ENCODE results near the gene TCP11L1. TPM values are rescaled to one million over a fixed set of nuclear protein-coding genes. Genes with fewer than 3 reads are reported as not detected.
"Not testable (repeated sequence)": the region's sequence is repeated elsewhere in the genome, so short reads cannot be mapped to it uniquely, and the experiment has no call there.

The TCP11L1 gene
- total and polyA plus RNA-seq, 9 donors = 6.9 to 13.2 (median 9.5) TPM

DNA sequence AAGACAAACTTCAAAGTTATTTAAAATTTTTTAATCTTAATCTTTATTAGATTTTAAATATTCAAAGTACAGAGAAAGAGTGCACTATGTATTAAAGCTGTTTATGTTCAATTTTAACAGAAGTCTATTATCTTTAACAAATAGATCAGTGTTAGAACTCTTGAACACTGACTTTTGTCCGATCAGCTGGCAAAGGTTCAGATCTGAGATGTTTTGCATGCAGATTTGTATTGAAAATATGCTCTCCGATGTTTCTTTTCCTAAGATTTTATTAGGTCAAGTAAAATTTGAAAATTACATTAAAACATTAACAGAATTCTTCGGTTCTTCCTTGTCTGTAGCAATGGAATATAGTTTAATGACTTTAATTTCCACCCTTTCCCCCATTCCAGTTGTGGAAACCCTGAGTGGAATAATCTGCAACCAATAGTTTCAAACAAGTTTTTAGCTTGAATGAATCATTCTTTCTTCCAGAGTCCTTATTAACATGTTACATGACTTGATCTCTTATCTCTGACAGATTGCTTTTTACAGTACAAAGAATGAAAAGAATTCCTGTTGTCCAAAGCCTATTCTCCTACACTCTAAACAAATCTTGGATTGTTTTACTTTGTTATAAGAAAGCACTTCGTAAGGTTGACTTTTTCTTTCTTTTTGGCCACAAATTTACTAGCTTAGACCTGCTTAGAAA lies 11.4 kb upstream of the TCP11L1 start:
- H3K27me3 ChIP-seq (ENCODE audit: control insufficient read depth, insufficient read depth, low read length) = no peaks in the 10 kb centered on the region
- WGBS (ENCODE audit: insufficient coverage) = no CpG with 5 or more reads among the region's 4 CpGs
- DNase-seq = no peak
- H3K36me3 ChIP-seq (ENCODE audit: control insufficient read depth, insufficient read depth, low read length) = no peaks in the 10 kb centered on the region
- no peak overlapping the region for H3K4me3 ChIP-seq (ENCODE audit: low read length)
- H3K9me3 ChIP-seq (replicated peaks; ENCODE audit: control insufficient read depth, low read depth, low read length) = no peaks in the 10 kb centered on the region
- no peaks in the 10 kb centered on the region for H3K4me1 ChIP-seq (ENCODE audit: control insufficient read depth, insufficient read depth, low read length)
- no peak overlapping the region for H3K27ac ChIP-seq (ENCODE audit: low read length)

DNA sequence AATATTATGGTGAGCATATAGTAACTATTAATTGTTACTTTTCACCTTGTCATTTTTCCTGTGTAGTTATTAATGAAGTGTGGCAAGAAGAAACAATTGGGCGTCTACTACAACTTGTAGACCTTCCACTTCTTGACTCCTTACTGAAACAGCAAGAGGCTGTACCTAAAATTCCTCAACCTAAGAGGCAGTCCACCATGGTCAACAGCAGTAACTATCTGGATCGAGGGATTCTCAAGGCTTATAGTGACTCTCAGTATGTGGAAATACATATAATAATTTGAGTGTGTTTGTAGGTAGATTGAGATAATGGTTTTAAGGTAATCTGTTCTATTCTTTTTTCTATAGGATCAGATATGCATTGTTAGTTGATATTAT lies 10.8 kb upstream of the TCP11L1 start:
- no peaks in the 10 kb centered on the region for H3K9me3 ChIP-seq (replicated peaks; ENCODE audit: control insufficient read depth, low read depth, low read length)

GRCh38 chr11:33029218-33029617 lies 10.2 kb upstream of the TCP11L1 start:
- H3K9me3 ChIP-seq (replicated peaks; ENCODE audit: control insufficient read depth, low read depth, low read length); DNase-seq; H3K27ac ChIP-seq (ENCODE audit: low read length); H3K4me3 ChIP-seq (ENCODE audit: low read length); H3K27me3 ChIP-seq (ENCODE audit: control insufficient read depth, insufficient read depth, low read length); H3K36me3 ChIP-seq (ENCODE audit: control insufficient read depth, insufficient read depth, low read length); H3K4me1 ChIP-seq (ENCODE audit: control insufficient read depth, insufficient read depth, low read length): not testable (repeated sequence)
- no CpG with 5 or more reads among the region's 6 CpGs for WGBS (ENCODE audit: insufficient coverage)

More for the DNA sequence above, 10.8 kb upstream of the TCP11L1 start:
- DNase-seq = no peak
- H3K36me3 ChIP-seq (ENCODE audit: control insufficient read depth, insufficient read depth, low read length) = no peaks in the 10 kb centered on the region
- no peak overlapping the region for H3K27ac ChIP-seq (ENCODE audit: low read length)
- no CpG with 5 or more reads among the region's 2 CpGs for WGBS (ENCODE audit: insufficient coverage)
- no peaks in the 10 kb centered on the region for H3K4me1 ChIP-seq (ENCODE audit: control insufficient read depth, insufficient read depth, low read length)
- no peaks in the 10 kb centered on the region for H3K27me3 ChIP-seq (ENCODE audit: control insufficient read depth, insufficient read depth, low read length)
- H3K4me3 ChIP-seq (ENCODE audit: low read length) = no peak overlapping the region

DNA sequence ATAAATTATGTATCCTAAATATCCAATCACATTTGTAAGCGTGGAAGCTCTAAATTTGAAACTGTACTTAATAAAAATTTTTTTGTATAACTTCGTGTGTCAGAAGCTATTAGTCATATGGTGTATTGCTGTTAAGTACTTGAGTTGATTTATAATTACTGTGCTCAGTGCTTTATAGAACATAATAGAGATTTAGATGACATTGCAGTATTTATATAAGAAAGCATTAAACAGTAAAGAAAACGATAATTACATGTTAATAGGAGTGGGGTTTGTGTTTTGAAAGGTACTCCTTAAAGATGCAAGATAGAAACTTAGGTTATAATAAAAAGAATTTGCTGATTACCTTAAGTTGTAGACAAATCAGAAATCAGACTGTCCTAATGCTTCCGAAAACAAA lies 5.9 kb upstream of the TCP11L1 start:
- Histone ChIP-seq H3K36me3 (ENCODE audit: control insufficient read depth, insufficient read depth, low read length) (no peaks in the 10 kb centered on the region), H3K27ac (ENCODE audit: low read length) (no peak overlapping the region), H3K4me3 (ENCODE audit: low read length) (no peak overlapping the region), H3K4me1 (ENCODE audit: control insufficient read depth, insufficient read depth, low read length) (no peaks in the 10 kb centered on the region), H3K27me3 (ENCODE audit: control insufficient read depth, insufficient read depth, low read length) (no peaks in the 10 kb centered on the region), H3K9me3 (replicated peaks; ENCODE audit: control insufficient read depth, low read depth, low read length) (no peaks in the 10 kb centered on the region)
- no peak for DNase-seq
- WGBS (ENCODE audit: insufficient coverage) = no CpG with 5 or more reads among the region's 4 CpGs

DNA sequence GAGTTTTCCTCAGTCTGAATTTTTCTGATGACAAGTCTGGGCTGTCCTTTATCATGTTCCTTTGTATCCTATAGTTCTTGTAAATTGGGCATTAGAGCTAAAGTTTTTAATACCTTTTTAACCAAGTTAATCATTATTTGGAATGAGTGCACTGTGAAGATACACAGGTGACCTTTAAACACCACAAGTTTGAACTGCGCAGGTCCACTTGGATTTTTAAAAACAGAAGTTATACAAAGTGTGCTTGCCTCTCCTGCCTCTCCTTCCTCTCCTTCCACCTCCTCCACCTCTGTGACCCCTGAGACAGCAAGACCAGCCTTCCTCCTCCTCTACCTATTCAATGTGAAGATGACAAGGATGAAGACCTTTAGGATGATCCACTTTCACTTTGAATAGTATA lies 4.4 kb upstream of the TCP11L1 start:
- Histone ChIP-seq H3K36me3 (ENCODE audit: control insufficient read depth, insufficient read depth, low read length) (no peaks in the 10 kb centered on the region), H3K27ac (ENCODE audit: low read length) (no peak overlapping the region), H3K9me3 (replicated peaks; ENCODE audit: control insufficient read depth, low read depth, low read length) (no peaks in the 10 kb centered on the region), H3K4me3 (ENCODE audit: low read length) (no peak overlapping the region), H3K4me1 (ENCODE audit: control insufficient read depth, insufficient read depth, low read length) (no peaks in the 10 kb centered on the region), H3K27me3 (ENCODE audit: control insufficient read depth, insufficient read depth, low read length) (no peaks in the 10 kb centered on the region)
- no peak for DNase-seq
- no CpG with 5 or more reads among the region's 1 CpG for WGBS (ENCODE audit: insufficient coverage)

DNA sequence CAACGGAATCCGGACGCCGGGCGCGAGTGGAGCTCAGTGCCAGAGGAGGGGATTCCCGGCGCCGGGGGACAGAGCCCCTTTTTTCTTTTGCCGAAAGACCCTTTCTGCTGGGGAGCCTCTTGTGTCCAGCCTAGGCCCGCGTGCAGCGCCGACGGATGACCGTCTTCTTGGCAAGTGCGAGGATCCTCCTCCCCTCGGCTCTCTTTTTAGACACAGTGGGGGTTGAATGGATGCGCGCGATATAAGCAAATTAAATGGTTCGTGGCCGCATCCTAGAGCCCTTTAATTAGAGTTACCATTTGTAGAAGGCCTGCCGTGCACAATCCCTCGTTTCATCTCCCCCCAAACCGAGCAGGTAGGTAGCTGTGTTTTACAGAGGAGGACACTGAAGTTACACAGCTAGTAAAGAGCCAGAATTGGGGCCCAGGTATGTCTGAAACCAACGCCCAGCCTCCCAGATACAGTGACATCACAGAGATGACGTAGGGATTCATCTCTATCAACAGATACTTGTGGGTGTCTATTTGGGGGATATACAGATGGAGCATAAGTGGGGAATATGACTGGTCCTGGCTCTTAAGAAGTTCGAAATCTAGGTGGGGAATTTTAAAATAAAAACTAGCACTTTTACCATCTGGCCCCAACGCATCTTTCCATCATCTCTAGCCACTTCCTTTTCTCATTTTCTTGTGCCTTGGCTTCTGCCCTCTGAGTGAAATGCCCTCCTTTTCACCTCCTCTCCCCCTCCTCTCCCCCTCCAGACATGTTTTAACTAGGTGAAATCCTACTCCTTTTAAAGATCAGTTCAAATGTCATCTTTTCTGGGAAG lies 875 bp downstream of the TCP11L1 start:
- no peaks in the 10 kb centered on the region for H3K9me3 ChIP-seq (replicated peaks; ENCODE audit: control insufficient read depth, low read depth, low read length)
- peaks cover 7% of the 10 kb centered on the region for H3K36me3 ChIP-seq (ENCODE audit: control insufficient read depth, insufficient read depth, low read length)
- WGBS (ENCODE audit: insufficient coverage) = 3% methylated on average over 16 of the region's 30 CpGs
- DNase-seq = peak; percentile 62
- H3K4me1 ChIP-seq (ENCODE audit: control insufficient read depth, insufficient read depth, low read length) = peaks cover 10% of the 10 kb centered on the region
- peak overlapping the region; percentile 61 for H3K4me3 ChIP-seq (ENCODE audit: low read length)
- peak overlapping the region; percentile 96 for H3K27ac ChIP-seq (ENCODE audit: low read length)
- H3K27me3 ChIP-seq (ENCODE audit: control insufficient read depth, insufficient read depth, low read length) = no peaks in the 10 kb centered on the region

- Histone ChIP-seq H3K4me3 (ENCODE audit: low read length) (no peak overlapping the region), H3K27ac (ENCODE audit: low read length) (peak overlapping the region; percentile 96)
- peak; percentile 16 for DNase-seq
These were observed 1.6 kb downstream of the TCP11L1 start for GRCh38 chr11:33040862-33041453.

GRCh38 chr11:33043221-33043830 lies 4.0 kb downstream of the TCP11L1 start:
- H3K4me3 ChIP-seq (ENCODE audit: low read length) = no peak overlapping the region
- no peaks in the 10 kb centered on the region for H3K9me3 ChIP-seq (replicated peaks; ENCODE audit: control insufficient read depth, low read depth, low read length)
- peaks cover 14% of the 10 kb centered on the region for H3K36me3 ChIP-seq (ENCODE audit: control insufficient read depth, insufficient read depth, low read length)
- H3K27ac ChIP-seq (ENCODE audit: low read length) = no peak overlapping the region
- H3K27me3 ChIP-seq (ENCODE audit: control insufficient read depth, insufficient read depth, low read length) = no peaks in the 10 kb centered on the region
- no peak for DNase-seq
- no CpG with 5 or more reads among the region's 2 CpGs for WGBS (ENCODE audit: insufficient coverage)
- peaks cover 10% of the 10 kb centered on the region for H3K4me1 ChIP-seq (ENCODE audit: control insufficient read depth, insufficient read depth, low read length)

More at GRCh38 chr11:33040862-33041453, 1.6 kb downstream of the TCP11L1 start:
- no CpG with 5 or more reads among the region's 5 CpGs for WGBS (ENCODE audit: insufficient coverage)
- H3K4me1 ChIP-seq (ENCODE audit: control insufficient read depth, insufficient read depth, low read length) = peaks cover 10% of the 10 kb centered on the region
- H3K36me3 ChIP-seq (ENCODE audit: control insufficient read depth, insufficient read depth, low read length) = peaks cover 12% of the 10 kb centered on the region
- no peaks in the 10 kb centered on the region for H3K27me3 ChIP-seq (ENCODE audit: control insufficient read depth, insufficient read depth, low read length)
- no peaks in the 10 kb centered on the region for H3K9me3 ChIP-seq (replicated peaks; ENCODE audit: control insufficient read depth, low read depth, low read length)

DNA sequence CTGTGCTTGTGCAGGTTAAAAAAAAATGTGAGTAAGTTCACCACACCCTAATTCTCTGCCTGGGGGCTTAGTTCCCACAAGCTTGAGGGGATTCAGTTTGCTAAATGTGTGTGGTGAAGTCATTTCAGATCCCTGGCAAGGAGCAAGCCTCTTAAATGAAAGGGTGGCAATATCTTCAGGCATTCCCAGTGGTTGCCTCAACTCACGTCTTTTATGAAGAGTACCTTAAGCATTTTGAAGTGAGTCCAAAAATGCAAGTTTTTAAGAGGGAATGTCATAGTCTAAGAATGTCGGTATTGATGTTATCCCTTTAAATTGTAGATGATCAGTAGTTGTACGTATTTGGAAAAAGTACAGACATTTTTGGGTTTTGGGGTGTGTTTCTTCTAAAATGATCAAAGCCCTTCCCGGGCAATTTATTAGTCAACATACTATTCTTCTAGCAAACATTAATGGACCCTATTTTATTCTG lies 4.9 kb downstream of the TCP11L1 start:
- Histone ChIP-seq H3K9me3 (replicated peaks; ENCODE audit: control insufficient read depth, low read depth, low read length) (no peaks in the 10 kb centered on the region), H3K4me3 (ENCODE audit: low read length) (no peak overlapping the region), H3K27me3 (ENCODE audit: control insufficient read depth, insufficient read depth, low read length) (no peaks in the 10 kb centered on the region), H3K4me1 (ENCODE audit: control insufficient read depth, insufficient read depth, low read length) (peaks cover 10% of the 10 kb centered on the region), H3K27ac (ENCODE audit: low read length) (no peak overlapping the region), H3K36me3 (ENCODE audit: control insufficient read depth, insufficient read depth, low read length) (peaks cover 14% of the 10 kb centered on the region)
- WGBS (ENCODE audit: insufficient coverage) = no CpG with 5 or more reads among the region's 4 CpGs
- no peak for DNase-seq

Measured in muscle of leg (tissue), 11 donors.